ENCODE measurements around the gene SDK1.

- TF ChIP-seq CTCF (IDR thresholded peaks at IDR 0.05), result no peak
- TF ChIP-seq POLR2A (IDR thresholded peaks at IDR 0.05), result no peak
- TF ChIP-seq POLR2AphosphoS5 (IDR thresholded peaks at IDR 0.05), result no peak
- TF ChIP-seq EP300 (IDR thresholded peaks at IDR 0.05), result no peak
These were observed 943.0 kb downstream of the SDK1 start for GRCh38 chr7:4244041-4244440.
